Skeletal muscle satellite cell (primary cell): ENCODE results near the gene PFDN5. TPM values are rescaled to one million over a fixed set of nuclear protein-coding genes. Genes with fewer than 3 reads are reported as not detected.

Experiments
- H3K27me3 ChIP-seq: 2 replicates; pipeline ENCODE4 v1.7.0; 2013; ENCODE audit warnings: low read length; ENCODE audit not compliant: control insufficient read depth, insufficient read depth
- H3K36me3 ChIP-seq: 2 replicates; pipeline ENCODE4 v1.7.0; 2013; ENCODE audit warnings: mild to moderate bottlenecking, control low read depth, low read length; ENCODE audit not compliant: insufficient read depth
- H3K4me1 ChIP-seq: 2 replicates; pipeline ENCODE4 v1.7.0; 2013; ENCODE audit warnings: low read length; ENCODE audit not compliant: control insufficient read depth, insufficient read depth
- H3K4me2 ChIP-seq: 2 replicates; pipeline ENCODE4 v1.7.0; 2013; ENCODE audit warnings: mild to moderate bottlenecking, low read length
- H3K4me3 ChIP-seq: 2 replicates; pipeline ENCODE4 v1.7.0; 2013; ENCODE audit warnings: low read length
- H3K9ac ChIP-seq: 2 replicates; pipeline ENCODE4 v1.7.0; 2013; ENCODE audit warnings: mild to moderate bottlenecking, low read depth, low read length, moderate library complexity
- H3K9me3 ChIP-seq: replicated peaks from 2 replicates; pipeline ENCODE4 v1.7.0; 2013; ENCODE audit warnings: mild to moderate bottlenecking, control low read depth, low read length
- total RNA-seq: library from RNA; depleted of rRNA; stranded (reverse); fragments of >200 nt; gene quantifications from 2 replicates; pipeline ENCODE4 v1.2.3, GENCODE V29; 2012; rRNA removed

The PFDN5 gene
- 286 and 341 TPM in 2 replicates for total RNA-seq

DNA sequence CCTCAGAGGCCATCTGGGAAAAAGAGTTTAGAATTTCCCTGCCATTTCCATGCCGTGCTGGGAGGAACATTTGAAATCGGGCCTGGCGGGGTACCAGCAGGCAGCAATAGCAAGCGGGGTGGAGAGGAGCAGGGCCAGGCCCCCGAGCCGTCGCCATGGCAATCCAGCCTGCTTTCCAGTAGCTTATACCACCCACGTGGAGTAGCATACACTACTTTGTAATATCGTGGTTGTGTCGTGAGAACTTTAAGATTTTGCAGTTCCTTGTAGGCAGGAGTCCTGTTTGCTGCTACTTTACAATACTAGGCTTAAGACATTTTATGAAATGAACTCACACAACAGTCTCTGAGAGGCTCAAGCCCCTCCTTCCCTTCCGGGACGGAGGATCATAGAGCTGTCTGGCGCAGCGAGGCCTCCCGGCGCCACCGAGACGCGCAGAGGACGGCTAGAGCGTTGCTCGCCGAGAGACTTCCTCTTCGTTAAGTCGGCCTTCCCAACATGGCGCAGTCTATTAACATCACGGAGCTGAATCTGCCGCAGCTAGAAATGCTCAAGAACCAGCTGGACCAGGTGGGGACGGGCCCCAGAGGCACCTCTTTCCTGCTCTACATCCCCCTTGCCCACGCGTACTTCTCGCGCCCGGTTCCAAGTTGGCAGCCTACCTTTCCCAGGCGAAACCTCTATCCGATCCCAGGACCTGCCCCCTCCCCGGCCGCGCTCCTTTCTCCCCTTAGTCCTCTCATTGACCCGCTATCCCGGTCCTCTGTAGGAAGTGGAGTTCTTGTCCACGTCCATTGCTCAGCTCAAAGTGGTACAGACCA lies at the start of gene PFDN5:
Gene PFDN5, plus strand, starts transcription at position 473 of the 821 bp plus-strand sequence. Its CDS starts 26 bp downstream, at position 499.
- peaks cover 10% of the 10 kb centered on the region for H3K36me3 ChIP-seq
- H3K4me3 ChIP-seq, result peak within 1 kb of the TSS; percentile 77
- peak within 1 kb of the TSS; percentile 88 for H3K4me2 ChIP-seq
- H3K9ac ChIP-seq, result peak within 1 kb of the TSS; percentile 96
- H3K9me3 ChIP-seq, result no peaks in the 10 kb centered on the region
- H3K4me1 ChIP-seq, result peaks cover 49% of the 10 kb centered on the region
- H3K27me3 ChIP-seq, result no peaks in the 10 kb centered on the region

DNA sequence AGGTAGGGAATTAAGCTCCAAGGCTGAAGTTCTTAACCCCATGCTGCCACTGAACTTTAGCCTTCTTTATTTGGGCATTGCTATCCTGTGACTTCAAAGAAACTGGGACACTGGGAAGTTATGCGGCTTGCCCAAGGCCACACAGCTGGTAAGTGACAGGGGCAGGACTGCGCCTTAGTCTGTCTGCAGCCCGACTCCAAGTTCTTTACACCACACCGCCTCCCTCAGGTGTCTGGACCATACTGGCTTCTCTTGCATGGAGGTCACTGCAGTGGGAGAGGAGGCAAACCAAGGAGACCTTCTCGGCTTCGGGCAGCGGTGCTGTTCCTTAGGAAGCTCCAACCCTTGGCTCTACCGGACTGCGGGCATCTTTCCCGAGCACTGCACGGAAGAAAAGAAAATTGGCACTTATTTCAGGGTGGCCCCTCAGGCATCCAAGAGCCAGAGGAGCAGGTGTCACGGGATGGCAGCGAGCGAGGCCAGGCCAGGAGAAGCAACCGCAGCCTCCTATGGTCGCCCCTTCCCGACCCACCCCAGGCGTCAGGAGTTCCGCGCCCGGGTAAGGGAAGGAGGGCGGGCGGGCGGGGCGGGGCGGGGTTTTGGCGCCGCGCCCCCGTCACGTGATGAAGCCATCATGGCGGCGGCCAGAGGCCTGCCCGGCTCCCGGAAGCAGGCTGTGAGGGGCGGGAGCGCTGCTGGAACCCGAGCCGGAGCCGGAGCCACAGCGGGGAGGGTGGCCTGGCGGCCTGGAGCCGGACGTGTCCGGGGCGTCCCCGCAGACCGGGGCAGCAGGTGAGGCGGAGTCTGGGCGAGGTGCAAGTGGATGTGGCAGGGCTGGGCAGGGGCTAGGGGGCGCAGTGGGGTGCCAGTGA lies 43.6 kb upstream of the PFDN5 start:
- H3K27me3 ChIP-seq, result no peaks in the 10 kb centered on the region
- H3K4me3 ChIP-seq, result peak overlapping the region; percentile 96
- peak overlapping the region; percentile 91 for H3K9ac ChIP-seq
- peaks cover 17% of the 10 kb centered on the region for H3K4me1 ChIP-seq
- H3K4me2 ChIP-seq, result peak overlapping the region; percentile 93
- peaks cover 14% of the 10 kb centered on the region for H3K36me3 ChIP-seq
- H3K9me3 ChIP-seq, result no peaks in the 10 kb centered on the region

DNA sequence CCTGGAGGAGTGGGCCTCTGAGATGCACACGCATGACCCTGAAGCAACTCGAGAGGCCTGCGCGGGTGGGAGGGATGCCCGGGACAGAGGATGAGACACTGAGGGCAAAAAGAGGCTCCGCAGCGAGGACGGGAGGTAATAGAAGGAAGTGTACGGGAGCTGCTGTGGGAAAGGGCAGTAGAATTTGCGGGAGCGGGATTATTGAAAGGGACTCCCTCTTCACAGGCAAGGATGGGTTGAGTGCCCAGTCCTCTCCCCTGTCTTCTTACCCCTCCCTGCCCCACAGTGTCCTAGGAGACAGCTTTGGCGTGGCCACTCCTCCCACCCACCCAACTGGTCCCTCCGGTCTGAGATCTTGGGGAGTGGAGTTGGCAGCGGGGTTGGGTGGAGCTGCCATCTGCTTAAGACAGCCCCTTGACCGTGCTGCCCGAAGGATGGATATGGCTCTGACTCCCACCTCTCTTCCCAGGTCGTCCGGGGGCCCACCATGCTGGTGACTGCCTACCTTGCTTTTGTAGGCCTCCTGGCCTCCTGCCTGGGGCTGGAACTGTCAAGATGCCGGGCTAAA lies 42.9 kb upstream of the PFDN5 start:
- peaks cover 17% of the 10 kb centered on the region for H3K4me1 ChIP-seq
- H3K4me2 ChIP-seq, result peak overlapping the region; percentile 93
- H3K4me3 ChIP-seq, result peak overlapping the region; percentile 96
- no peaks in the 10 kb centered on the region for H3K27me3 ChIP-seq
- no peaks in the 10 kb centered on the region for H3K9me3 ChIP-seq
- H3K9ac ChIP-seq, result peak overlapping the region; percentile 91
- peaks cover 14% of the 10 kb centered on the region for H3K36me3 ChIP-seq

GRCh38 chr12:53253298-53253697 lies 42.0 kb upstream of the PFDN5 start:
- H3K4me1 ChIP-seq, result peaks cover 17% of the 10 kb centered on the region
- H3K27me3 ChIP-seq, result no peaks in the 10 kb centered on the region
- H3K36me3 ChIP-seq, result peaks cover 14% of the 10 kb centered on the region
- H3K4me3 ChIP-seq, result peak overlapping the region; percentile 96
- no peak overlapping the region for H3K9ac ChIP-seq
- peak overlapping the region; percentile 93 for H3K4me2 ChIP-seq
- H3K9me3 ChIP-seq, result no peaks in the 10 kb centered on the region

DNA sequence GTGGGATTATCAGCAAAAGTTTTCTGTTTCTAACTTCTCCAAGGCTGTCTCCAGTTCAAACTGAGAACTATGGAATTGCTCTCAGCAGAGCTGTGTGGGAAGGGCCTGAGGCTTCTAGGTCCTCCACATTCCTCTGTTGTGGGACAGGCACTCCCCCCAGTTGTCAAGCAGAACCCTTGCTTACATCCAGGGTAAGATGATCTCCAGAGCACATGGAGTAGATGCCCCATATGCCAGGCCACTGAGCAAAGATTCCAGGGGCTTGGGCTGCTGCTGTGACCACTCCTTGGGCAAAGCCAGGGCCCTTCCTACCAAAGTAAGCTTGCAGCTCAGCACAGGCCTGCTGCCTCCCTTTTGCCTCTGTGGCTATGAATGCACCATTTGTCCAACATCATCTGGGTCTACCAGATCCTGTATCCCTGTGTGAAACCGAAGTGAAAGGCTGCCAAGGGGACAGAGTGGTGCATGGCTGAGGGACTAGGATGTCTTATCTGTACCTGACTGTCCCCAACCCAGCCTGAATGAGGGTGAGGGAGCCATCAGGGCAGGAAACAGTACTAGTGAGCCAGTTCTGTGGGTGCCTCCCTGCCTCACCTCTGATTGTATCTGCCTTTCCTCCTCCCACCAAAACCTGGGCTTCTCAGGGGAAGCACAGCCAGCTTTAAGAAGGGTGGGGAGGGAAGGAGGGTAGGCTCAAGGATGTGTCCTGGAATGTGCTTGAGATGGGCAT lies 40.4 kb upstream of the PFDN5 start:
- Histone ChIP-seq H3K36me3 (peaks cover 14% of the 10 kb centered on the region), H3K4me2 (no peak overlapping the region), H3K4me1 (peaks cover 17% of the 10 kb centered on the region), H3K9me3 (no peaks in the 10 kb centered on the region), H3K27me3 (no peaks in the 10 kb centered on the region), H3K4me3 (no peak overlapping the region), H3K9ac (no peak overlapping the region)

DNA sequence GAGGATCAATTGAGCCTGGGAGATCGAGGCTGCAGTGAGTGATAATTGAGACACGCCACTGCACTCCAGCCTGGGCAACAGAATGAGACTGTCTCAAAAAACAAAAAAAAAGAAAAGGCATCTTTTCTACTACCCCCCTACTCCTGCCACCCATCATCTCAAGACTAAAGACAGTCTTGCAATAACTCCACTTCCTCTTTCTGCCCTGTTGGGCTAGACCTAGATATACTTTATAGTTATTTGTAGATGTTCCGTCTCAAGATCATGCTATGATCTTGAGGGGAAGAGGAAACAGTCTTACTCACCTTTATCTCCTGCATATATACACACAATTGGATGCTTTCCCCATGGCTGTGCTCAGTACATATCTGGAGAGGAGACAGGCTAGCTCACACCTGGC lies 39.3 kb upstream of the PFDN5 start:
- Histone ChIP-seq H3K4me2 (no peak overlapping the region), H3K36me3 (peaks cover 14% of the 10 kb centered on the region), H3K27me3 (no peaks in the 10 kb centered on the region), H3K9ac (no peak overlapping the region), H3K4me3 (no peak overlapping the region), H3K9me3 (no peaks in the 10 kb centered on the region), H3K4me1 (peaks cover 16% of the 10 kb centered on the region)

DNA sequence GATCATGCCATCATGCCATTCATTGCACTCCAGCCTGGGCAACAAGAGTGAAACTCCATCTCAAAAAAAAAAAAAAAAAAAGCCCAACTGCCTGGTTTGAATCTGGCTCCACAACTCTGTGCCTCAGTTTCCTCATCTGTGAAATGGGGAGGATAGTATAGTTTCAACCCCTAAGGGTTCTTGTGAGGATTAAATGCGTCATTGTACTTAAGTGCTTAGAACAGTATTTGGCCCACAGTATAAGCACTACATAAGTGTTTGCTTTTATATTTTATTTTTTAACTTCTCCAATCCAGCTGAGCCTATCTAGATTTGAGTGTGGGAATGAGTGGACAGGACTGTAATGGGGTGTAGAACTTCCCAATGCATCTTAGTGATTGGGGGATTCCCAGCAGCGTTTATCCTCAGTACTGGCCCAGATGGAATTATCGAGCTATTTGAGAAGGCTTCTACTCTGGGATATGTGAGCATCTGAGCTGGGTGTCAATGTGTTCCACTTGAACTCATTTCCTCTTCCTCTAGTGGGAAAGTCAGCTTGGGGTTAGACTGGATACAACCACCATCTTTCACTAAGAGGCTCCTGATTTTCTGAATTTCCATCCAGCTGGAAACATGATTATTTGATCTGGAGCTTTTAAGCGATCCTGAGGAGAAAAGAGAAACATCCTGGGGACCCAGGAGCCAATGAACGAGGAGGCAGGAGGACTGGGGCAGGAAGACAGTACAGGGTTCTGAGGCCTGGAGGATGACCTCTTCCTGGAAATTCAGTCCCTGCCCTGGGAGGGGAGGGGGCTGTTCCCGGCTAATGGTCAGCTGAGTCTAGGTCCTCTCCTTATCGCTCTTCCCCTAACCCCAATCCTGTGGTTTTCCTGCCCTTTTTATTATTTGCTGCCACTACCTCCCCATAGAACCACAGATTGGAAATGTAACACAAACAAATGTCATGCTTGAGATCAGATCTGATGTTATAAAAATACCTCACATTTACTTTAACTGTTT lies 36.5 kb upstream of the PFDN5 start:
- Histone ChIP-seq H3K9me3 (no peaks in the 10 kb centered on the region), H3K36me3 (peaks cover 12% of the 10 kb centered on the region), H3K27me3 (no peaks in the 10 kb centered on the region), H3K4me2 (no peak overlapping the region), H3K4me3 (no peak overlapping the region), H3K9ac (no peak overlapping the region), H3K4me1 (no peaks in the 10 kb centered on the region)

GRCh38 chr12:53259891-53260290 lies 35.5 kb upstream of the PFDN5 start:
- Histone ChIP-seq H3K9me3 (no peaks in the 10 kb centered on the region), H3K4me3 (no peak overlapping the region), H3K36me3 (peaks cover 4% of the 10 kb centered on the region), H3K4me1 (no peaks in the 10 kb centered on the region), H3K4me2 (no peak overlapping the region), H3K9ac (no peak overlapping the region), H3K27me3 (no peaks in the 10 kb centered on the region)

- Histone ChIP-seq H3K9ac (no peak overlapping the region), H3K9me3 (no peaks in the 10 kb centered on the region), H3K36me3 (no peaks in the 10 kb centered on the region), H3K4me2 (no peak overlapping the region), H3K27me3 (no peaks in the 10 kb centered on the region), H3K4me3 (no peak overlapping the region), H3K4me1 (peaks cover 27% of the 10 kb centered on the region)
Measured at GRCh38 chr12:53265783-53266182, 29.6 kb upstream of the PFDN5 start.

DNA sequence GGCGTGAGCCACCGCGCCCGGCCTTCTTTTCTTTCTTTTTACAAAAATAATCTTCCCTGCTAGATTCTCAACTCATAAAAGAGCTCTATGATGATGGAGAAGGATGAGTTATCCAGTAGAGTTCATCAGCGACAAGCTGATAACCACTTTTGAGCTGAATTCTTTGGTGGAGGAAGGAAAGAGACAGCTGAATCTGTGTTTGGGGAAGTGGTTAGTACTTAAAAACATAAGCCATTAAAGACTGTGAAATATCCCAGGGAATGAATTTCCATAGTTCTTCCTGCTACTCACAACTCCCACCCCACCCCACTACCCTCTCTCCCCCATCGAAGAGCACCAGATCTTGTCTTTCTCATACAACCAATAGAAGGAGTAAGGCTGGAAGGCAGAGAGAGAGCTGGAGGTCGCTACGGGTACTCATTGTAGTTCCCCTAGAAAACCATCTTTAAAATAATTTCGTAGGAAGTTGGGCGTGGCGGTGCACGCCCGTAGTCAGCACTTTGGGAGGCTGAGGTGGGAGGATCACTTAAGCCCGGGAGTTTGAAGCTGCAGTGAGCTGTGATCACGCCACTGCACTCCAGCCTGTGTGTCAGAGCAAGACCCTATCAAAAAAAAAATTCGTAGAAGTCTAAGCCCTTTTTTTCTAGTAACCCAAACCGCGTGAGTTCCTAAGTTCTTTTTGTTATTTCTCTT lies 27.9 kb upstream of the PFDN5 start:
- H3K36me3 ChIP-seq, result no peaks in the 10 kb centered on the region
- H3K9ac ChIP-seq, result peak overlapping the region; percentile 75
- H3K4me2 ChIP-seq, result peak overlapping the region; percentile 88
- H3K4me1 ChIP-seq, result peaks cover 27% of the 10 kb centered on the region
- no peaks in the 10 kb centered on the region for H3K27me3 ChIP-seq
- H3K9me3 ChIP-seq, result no peaks in the 10 kb centered on the region
- peak overlapping the region; percentile 92 for H3K4me3 ChIP-seq
